Type B pancreatic cell (in vitro differentiated cells): Measurements from ENCODE around the gene GABRQ. TPM values are rescaled to one million over a fixed set of nuclear protein-coding genes. Genes with fewer than 3 reads are reported as not detected.

Experiments used
- DNase-seq: peaks from one replicate; pipeline ENCODE4 v3.0.0; 2021; ENCODE audit warnings: mixed read lengths; ENCODE audit not compliant: unreplicated experiment; ENCODE audit errors: extremely low spot score
- H3K27ac Mint-ChIP-seq: 2 replicates; pipeline ENCODE4 v1.8.0; 2021; ENCODE audit warnings: mild to moderate bottlenecking, mixed read lengths
- H3K27me3 Mint-ChIP-seq: 2 replicates; pipeline ENCODE4 v1.8.0; 2021; ENCODE audit warnings: mixed read lengths
- H3K36me3 Mint-ChIP-seq: 2 replicates; pipeline ENCODE4 v1.8.0; 2021; ENCODE audit warnings: mixed read lengths
- H3K4me1 Mint-ChIP-seq: one replicate; pipeline ENCODE4 v1.8.0; 2021; ENCODE audit warnings: mixed read lengths; ENCODE audit not compliant: unreplicated experiment
- H3K4me3 Mint-ChIP-seq: 2 replicates; pipeline ENCODE4 v1.8.0; 2021; ENCODE audit warnings: mild to moderate bottlenecking, mixed read lengths
- H3K9me3 Mint-ChIP-seq: 2 replicates; pipeline ENCODE4 v1.8.0; 2021; ENCODE audit warnings: mixed read lengths
- CTCF ChIP-seq: fragments of 200-600 bp; sonication (generic); conservative IDR thresholded peaks from 2 replicates; pipeline ENCODE4 v1.5.0; 2021; ENCODE audit warnings: antibody characterized with exemption, mild to moderate bottlenecking
- total RNA-seq: library from RNA; stranded (reverse); gene quantifications from 2 replicates; pipeline ENCODE4 v1.2.1, GENCODE V29; 2021; ENCODE audit warnings: low replicate concordance

GABRQ gene
- total RNA-seq, 1 donor from 2014 or later: 6.1 TPM

- Mint-ChIP-seq H3K27ac (no peak overlapping the region), H3K4me3 (no peak overlapping the region), H3K9me3 (no peaks in the 10 kb centered on the region), H3K36me3 (no peaks in the 10 kb centered on the region), H3K27me3 (no peaks in the 10 kb centered on the region), H3K4me1 (no peaks in the 10 kb centered on the region)
- DNase-seq: no peak
- TF ChIP-seq CTCF: no peak
Measured at GRCh38 chrX:152619897-152620296, 17.8 kb upstream of the GABRQ start.

DNA sequence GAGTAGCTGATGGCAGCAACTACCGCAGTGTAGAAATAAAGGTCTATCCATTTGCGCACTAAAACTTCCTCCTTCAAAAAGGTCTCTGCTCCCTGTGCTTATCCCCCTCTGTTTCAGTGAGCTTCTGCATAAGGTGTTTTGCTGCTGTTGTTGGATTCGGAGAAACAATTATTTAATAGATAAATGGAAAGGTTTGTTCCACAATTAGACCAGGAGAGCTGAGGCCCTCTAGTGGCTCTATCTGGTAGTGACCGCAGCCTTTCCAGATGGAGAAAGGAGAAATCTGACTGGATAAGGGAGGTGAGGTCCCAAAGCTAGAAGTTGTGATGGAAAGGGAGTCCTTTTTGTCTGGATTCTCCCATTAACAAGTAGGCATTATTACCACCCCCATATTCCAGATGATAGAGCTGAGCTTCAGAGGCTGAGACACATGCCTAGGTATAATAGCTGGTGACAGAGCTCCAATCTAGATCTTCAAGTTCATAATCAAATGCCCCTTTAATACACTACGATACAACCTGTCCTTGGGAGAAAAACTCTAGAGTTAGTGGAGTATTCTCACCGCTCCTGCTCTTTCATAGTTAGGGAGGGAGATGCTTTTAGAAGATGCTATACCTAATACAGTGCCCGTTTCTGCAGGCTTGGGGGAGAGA lies 5.1 kb upstream of the GABRQ start:
- no peak for DNase-seq
- H3K9me3 Mint-ChIP-seq: no peaks in the 10 kb centered on the region
- no peak overlapping the region for H3K4me3 Mint-ChIP-seq
- peak; percentile 83 for TF ChIP-seq CTCF
- no peaks in the 10 kb centered on the region for H3K4me1 Mint-ChIP-seq
- no peak overlapping the region for H3K27ac Mint-ChIP-seq
- peaks cover 19% of the 10 kb centered on the region for H3K27me3 Mint-ChIP-seq
- no peaks in the 10 kb centered on the region for H3K36me3 Mint-ChIP-seq

DNA sequence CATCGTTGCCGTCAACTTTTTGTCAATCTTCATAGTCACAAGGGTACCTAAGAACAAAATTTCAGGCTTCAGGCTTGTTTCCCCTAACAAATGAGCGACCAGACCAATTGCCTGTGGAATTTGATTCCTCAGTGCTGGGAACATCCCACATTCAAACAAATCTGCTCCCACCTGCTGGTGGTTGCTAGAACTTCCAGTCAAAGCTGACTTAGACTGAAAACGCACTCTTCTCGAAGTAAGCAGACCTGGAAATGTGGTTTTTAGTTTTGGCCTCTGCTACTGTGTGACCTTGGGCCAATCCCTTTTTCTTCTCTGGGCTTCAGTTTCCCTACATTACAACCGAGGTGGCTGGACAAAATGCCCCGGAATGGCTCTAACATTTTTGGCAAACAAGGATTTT lies 1.8 kb upstream of the GABRQ start:
- H3K9me3 Mint-ChIP-seq: no peaks in the 10 kb centered on the region
- DNase-seq: no peak
- no peaks in the 10 kb centered on the region for H3K4me1 Mint-ChIP-seq

GRCh38 chrX:152638443-152638904 lies 779 bp downstream of the GABRQ start:
- H3K4me1 Mint-ChIP-seq: no peaks in the 10 kb centered on the region
- H3K36me3 Mint-ChIP-seq: no peaks in the 10 kb centered on the region
- TF ChIP-seq CTCF: no peak
- no peak overlapping the region for H3K27ac Mint-ChIP-seq
- no peak for DNase-seq
- H3K27me3 Mint-ChIP-seq: peaks cover 37% of the 10 kb centered on the region
- peak overlapping the region; percentile 71 for H3K4me3 Mint-ChIP-seq
- no peaks in the 10 kb centered on the region for H3K9me3 Mint-ChIP-seq

More for the DNA sequence above, 1.8 kb upstream of the GABRQ start:
- peak; percentile 74 for TF ChIP-seq CTCF
- Mint-ChIP-seq H3K27ac (no peak overlapping the region), H3K4me3 (no peak overlapping the region), H3K36me3 (no peaks in the 10 kb centered on the region), H3K27me3 (peaks cover 35% of the 10 kb centered on the region)

GRCh38 chrX:152639426-152639825 lies 1.7 kb downstream of the GABRQ start:
- no peak overlapping the region for H3K4me3 Mint-ChIP-seq
- H3K27ac Mint-ChIP-seq: no peak overlapping the region
- no peaks in the 10 kb centered on the region for H3K4me1 Mint-ChIP-seq
- no peak for TF ChIP-seq CTCF
- no peaks in the 10 kb centered on the region for H3K9me3 Mint-ChIP-seq
- no peak for DNase-seq
- H3K27me3 Mint-ChIP-seq: peaks cover 37% of the 10 kb centered on the region
- H3K36me3 Mint-ChIP-seq: no peaks in the 10 kb centered on the region
